ENCODE data around the gene NTRK2. TPM values are rescaled to one million over a fixed set of nuclear protein-coding genes. Genes with fewer than 3 reads are reported as not detected.

Gene NTRK2
- total and polyA plus RNA-seq, 7 donors, result 0.46 to 3.0 (median 2.1) TPM

- Histone ChIP-seq H3K9me3 (no peaks in the 10 kb centered on the region), H3K4me3 (no peak overlapping the region), H3K27me3 (no peaks in the 10 kb centered on the region), H3K27ac (no peak overlapping the region), H3K36me3 (no peaks in the 10 kb centered on the region), H3K4me1 (no peaks in the 10 kb centered on the region)
- intact Hi-C loops (cut with DNase I), result no loop called here
- no peak for TF ChIP-seq EP300 (IDR thresholded peaks at IDR 0.05)
- no peak for TF ChIP-seq POLR2A (IDR thresholded peaks at IDR 0.05)
- TF ChIP-seq POLR2AphosphoS5 (IDR thresholded peaks at IDR 0.05), result no peak
- TF ChIP-seq CTCF (IDR thresholded peaks at IDR 0.05), result no peak
- no peak for DNase-seq
These were observed 302.0 kb downstream of the NTRK2 start for GRCh38 chr9:84971571-84971970.

GRCh38 chr9:84974258-84974657, 304.7 kb downstream of the NTRK2 start:
- DNase-seq, result no peak
- Histone ChIP-seq H3K9me3 (no peaks in the 10 kb centered on the region), H3K36me3 (no peaks in the 10 kb centered on the region), H3K4me1 (no peaks in the 10 kb centered on the region), H3K27ac (no peak overlapping the region), H3K27me3 (no peaks in the 10 kb centered on the region), H3K4me3 (no peak overlapping the region)
- intact Hi-C loops (cut with DNase I), result no loop called here
- TF ChIP-seq CTCF (IDR thresholded peaks at IDR 0.05) (no peak), POLR2A (IDR thresholded peaks at IDR 0.05) (no peak), EP300 (IDR thresholded peaks at IDR 0.05) (no peak), POLR2AphosphoS5 (IDR thresholded peaks at IDR 0.05) (no peak)
- 25 to 64% methylated on average over 1 of the region's 1 CpG for WGBS, 2 donors

- H3K4me1 ChIP-seq, result no peaks in the 10 kb centered on the region
- TF ChIP-seq CTCF (IDR thresholded peaks at IDR 0.05) (no peak), POLR2A (IDR thresholded peaks at IDR 0.05) (no peak), POLR2AphosphoS5 (IDR thresholded peaks at IDR 0.05) (no peak), EP300 (IDR thresholded peaks at IDR 0.05) (no peak)
- intact Hi-C loops (cut with DNase I), result no loop called here
- no peak overlapping the region for H3K4me3 ChIP-seq
- no peaks in the 10 kb centered on the region for H3K9me3 ChIP-seq
- no peak for DNase-seq
- 36 to 71% methylated on average over 5 of the region's 5 CpGs for WGBS, 2 donors
- H3K36me3 ChIP-seq, result no peaks in the 10 kb centered on the region
- no peak overlapping the region for H3K27ac ChIP-seq
- H3K27me3 ChIP-seq, result no peaks in the 10 kb centered on the region
These were observed 305.3 kb downstream of the NTRK2 start for GRCh38 chr9:84974855-84975254.

GRCh38 chr9:84975926-84976325, 306.4 kb downstream of the NTRK2 start:
- no peaks in the 10 kb centered on the region for H3K9me3 ChIP-seq

GRCh38 chr9:84978661-84979060, 309.1 kb downstream of the NTRK2 start:
- DNase-seq, result no peak
- WGBS, 2 donors, result 92 to 94% methylated on average over 1 of the region's 1 CpG
- Histone ChIP-seq H3K27ac (no peak overlapping the region), H3K36me3 (no peaks in the 10 kb centered on the region), H3K4me3 (no peak overlapping the region), H3K9me3 (no peaks in the 10 kb centered on the region), H3K27me3 (no peaks in the 10 kb centered on the region), H3K4me1 (no peaks in the 10 kb centered on the region)
- TF ChIP-seq EP300 (IDR thresholded peaks at IDR 0.05), result no peak
- TF ChIP-seq POLR2A (IDR thresholded peaks at IDR 0.05), result no peak
- no peak for TF ChIP-seq CTCF (IDR thresholded peaks at IDR 0.05)
- TF ChIP-seq POLR2AphosphoS5 (IDR thresholded peaks at IDR 0.05), result no peak
- intact Hi-C loops (cut with DNase I), result no loop called here

More at GRCh38 chr9:84975926-84976325, 306.4 kb downstream of the NTRK2 start:
- DNase-seq, result no peak
- H3K27ac ChIP-seq, result no peak overlapping the region
- H3K4me1 ChIP-seq, result no peaks in the 10 kb centered on the region
- intact Hi-C loops (cut with DNase I), result no loop called here
- no peaks in the 10 kb centered on the region for H3K27me3 ChIP-seq
- no peaks in the 10 kb centered on the region for H3K36me3 ChIP-seq
- TF ChIP-seq EP300 (IDR thresholded peaks at IDR 0.05) (no peak), POLR2AphosphoS5 (IDR thresholded peaks at IDR 0.05) (no peak)
- no peak overlapping the region for H3K4me3 ChIP-seq
- WGBS, 2 donors, result 44 to 84% methylated on average over 2 of the region's 2 CpGs
